CD4-positive, alpha-beta T cell treated with Interleukin-6 for 4 hours (primary cell): ENCODE results near the gene PAFAH2.
A peak's percentile ranks its signal among the peaks of the same experiment; 100 is the strongest.

ENCODE experiments used
- DNase-seq: peaks from one replicate; pipeline ENCODE4 v3.0.0-alpha.2; 2020; ENCODE audit warnings: mixed read lengths

The PAFAH2 gene

DNA sequence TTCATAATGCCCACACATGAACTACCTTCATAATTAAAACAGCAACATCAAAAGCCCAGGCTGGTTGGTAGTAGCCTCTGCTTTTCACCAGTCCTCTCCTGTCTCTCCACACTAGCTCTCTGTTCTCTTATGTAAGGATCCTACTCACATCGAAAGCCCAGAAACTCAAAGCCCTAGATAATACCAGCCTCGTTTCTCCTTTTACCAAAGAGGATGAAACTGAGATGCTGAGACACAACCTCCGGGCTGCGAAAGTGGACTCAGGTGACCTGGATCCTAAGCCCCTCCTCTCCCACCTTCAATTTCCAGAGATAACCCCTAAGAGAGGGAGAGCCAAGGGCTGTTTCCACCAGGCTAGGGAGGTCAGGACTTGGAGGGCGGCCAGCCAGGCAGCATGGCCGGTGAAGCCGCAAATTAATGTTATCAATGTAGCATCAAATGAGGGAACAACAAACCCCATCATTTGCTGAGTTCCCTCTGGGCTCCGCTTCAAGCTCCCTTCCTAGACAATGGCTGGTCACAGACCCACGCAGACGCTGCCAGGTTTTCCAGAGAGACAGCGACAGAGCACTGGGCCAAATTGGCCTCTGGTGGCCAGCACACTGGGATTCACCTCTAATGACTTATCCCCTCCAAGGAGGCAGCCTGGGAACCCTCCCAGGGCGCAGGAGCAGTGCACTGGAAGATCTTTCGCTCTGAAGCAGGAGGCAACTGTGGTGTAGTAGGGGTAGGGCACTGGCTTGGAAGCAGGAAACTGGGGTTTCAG is 70.9 kb downstream of the PAFAH2 start:
- DNase-seq: no peak

- no peak for DNase-seq
Measured at GRCh38 chr1:25924454-25924853, 73.4 kb downstream of the PAFAH2 start.

- DNase-seq: peak; percentile 18
Measured at GRCh38 chr1:25922971-25923552, 74.8 kb downstream of the PAFAH2 start.

DNA sequence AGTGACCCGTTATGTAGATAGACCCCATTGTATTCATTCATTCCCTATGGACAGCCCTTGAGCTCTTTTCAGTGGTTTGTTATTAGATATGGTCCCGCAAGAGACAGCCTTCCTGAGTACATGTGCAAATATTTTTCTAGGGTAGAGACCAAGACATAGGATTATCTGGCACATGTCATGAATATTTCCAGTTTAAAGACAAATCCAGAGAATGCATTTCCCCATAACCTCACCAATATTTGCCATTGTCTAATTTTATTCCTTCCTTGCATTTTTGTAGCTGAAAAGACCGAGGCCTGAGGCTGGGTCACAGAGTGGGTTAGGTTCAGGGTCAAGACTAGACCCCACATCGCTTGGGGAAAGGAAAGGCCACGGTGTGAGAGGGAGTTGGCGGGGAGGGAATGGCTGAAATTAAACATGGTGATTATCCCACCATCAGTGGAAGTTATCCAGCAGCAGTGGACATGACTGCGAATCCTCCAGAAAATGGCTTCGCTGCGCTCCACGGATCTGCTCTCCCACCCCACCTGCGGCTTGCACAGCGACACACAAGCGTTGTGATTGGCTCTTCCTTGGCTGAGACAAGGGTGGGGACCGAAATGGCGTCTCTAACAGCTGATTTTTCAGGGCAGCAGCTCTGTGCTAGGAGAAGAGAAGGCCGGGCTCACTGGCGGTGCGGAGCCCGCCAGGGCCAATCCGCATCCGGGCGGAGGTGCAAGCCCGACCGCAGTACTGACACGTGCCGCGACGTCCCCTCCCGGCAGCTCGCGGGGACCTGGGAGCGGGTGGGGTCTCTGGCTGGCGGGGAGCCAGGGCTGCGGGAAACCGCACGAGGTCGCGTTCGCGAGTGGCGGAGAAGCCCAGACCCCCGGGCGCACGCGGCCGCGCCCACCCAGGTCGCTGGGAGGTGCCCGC is 75.5 kb downstream of the PAFAH2 start:
- peak; percentile 67 for DNase-seq

GRCh38 chr1:25918615-25919014 is 79.2 kb downstream of the PAFAH2 start:
- DNase-seq: no peak

DNA sequence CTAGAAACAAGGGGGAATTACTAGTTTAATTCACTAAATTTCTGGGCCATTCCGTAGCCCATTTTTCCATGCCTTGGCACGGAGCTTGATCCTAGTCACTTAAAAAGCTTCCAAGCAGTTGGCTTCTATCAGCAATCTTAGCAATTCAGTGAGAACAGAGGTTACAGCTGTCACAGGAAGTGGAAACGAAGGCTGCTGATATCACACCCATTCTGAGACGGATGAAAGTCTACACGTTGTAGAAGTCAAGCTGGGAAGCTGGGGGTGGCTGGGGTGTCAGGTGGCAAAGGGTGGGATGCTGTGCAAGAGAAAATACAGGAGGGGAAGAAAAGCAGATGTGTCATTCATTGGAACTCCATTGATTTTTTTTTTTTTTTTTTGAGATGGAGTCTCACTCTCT is 79.9 kb downstream of the PAFAH2 start:
- peak; percentile 39 for DNase-seq

GRCh38 chr1:25916460-25916859 is 81.4 kb downstream of the PAFAH2 start:
- DNase-seq: no peak

DNA sequence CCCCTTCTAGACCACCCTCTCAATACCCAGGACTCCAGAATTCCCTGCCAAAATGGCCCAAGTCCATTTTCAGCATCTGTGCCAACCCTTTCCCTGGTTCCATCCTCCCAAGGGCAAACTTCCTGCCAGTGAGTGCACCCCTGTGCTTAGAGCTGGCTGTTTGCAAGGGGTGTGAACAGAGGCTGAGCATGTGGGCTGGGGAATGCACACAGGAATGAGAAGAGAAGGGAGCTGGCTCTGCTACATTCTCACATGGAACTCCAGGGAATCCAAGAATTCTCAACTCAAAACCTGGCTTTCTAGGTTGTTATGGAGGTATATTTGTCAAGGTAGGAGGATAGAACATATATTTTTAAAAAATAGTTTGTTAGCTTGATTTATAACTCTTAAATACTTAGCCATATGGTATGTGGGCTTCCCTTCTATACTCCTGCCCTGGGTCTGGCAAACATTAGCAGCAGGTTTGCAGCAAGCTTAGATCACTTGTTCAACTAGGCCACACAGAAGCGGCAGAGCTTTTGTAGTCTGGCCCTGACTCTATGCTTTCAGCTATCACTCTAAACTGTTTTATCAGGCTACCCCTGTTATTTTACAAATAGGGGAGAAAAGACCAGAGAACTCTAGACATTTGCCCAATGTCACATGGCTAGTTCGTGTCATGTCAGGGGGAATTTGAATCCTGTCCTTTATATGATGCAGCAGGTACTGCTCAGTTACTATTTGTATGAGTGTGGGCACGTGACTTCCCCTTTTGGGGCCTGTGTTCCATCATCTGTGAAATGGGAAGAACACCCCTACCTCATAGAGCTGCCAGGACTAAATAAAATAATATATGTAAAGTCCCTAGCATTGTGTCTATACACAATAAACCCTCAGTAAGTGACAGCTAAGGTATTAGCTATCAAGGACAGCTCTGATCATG is 83.5 kb downstream of the PAFAH2 start:
- no peak for DNase-seq

GRCh38 chr1:25913206-25913605 is 84.7 kb downstream of the PAFAH2 start:
- DNase-seq: no peak

- DNase-seq: no peak
Measured at GRCh38 chr1:25912076-25912831, 85.6 kb downstream of the PAFAH2 start.

- no peak for DNase-seq
Measured at GRCh38 chr1:25911162-25911561, 86.7 kb downstream of the PAFAH2 start.
